BE2C (cell line): ENCODE data around the gene MLPH.

Experiments
- DNase-seq: peaks from one replicate; pipeline ENCODE4 v3.0.0-alpha.2; 2020
- H3K27me3 ChIP-seq: fragments of 250-450 bp; sonication (Bioruptor Pico); 2 replicates; pipeline ENCODE4 v1.5.1; 2020; ENCODE audit warnings: mild to moderate bottlenecking
- H3K36me3 ChIP-seq: fragments of 250-450 bp; sonication (Bioruptor Pico); 2 replicates; pipeline ENCODE4 v1.5.1; 2020; ENCODE audit warnings: mild to moderate bottlenecking
- H3K4me1 ChIP-seq: fragments of 250-450 bp; sonication (Bioruptor Pico); 2 replicates; pipeline ENCODE4 v1.5.1; 2020
- H3K4me3 ChIP-seq: 2 replicates; pipeline ENCODE4 v1.5.1; 2011; ENCODE audit warnings: low read depth, low read length
- H3K9me3 ChIP-seq: fragments of 250-450 bp; sonication (Bioruptor Pico); 2 replicates; pipeline ENCODE4 v1.5.1; 2020
- CTCF ChIP-seq: IDR thresholded peaks from 2 replicates; pipeline ENCODE4 v1.5.1; 2012; ENCODE audit warnings: mild to moderate bottlenecking, low read depth, low read length

Gene MLPH

GRCh38 chr2:237576974-237577373 lies 89.9 kb downstream of the MLPH start:
- H3K9me3 ChIP-seq = no peaks in the 10 kb centered on the region
- DNase-seq = no peak
- no peak overlapping the region for H3K4me3 ChIP-seq
- 0 out of 2 replicates have a peak, but pooled peaks cover 1% of the 10 kb centered on the region for H3K4me1 ChIP-seq
- TF ChIP-seq CTCF = no peak
- H3K36me3 ChIP-seq = no peaks in the 10 kb centered on the region
- no peaks in the 10 kb centered on the region for H3K27me3 ChIP-seq

- Histone ChIP-seq H3K4me1 (0 out of 2 replicates have a peak, but pooled peaks cover 4% of the 10 kb centered on the region), H3K9me3 (no peaks in the 10 kb centered on the region), H3K4me3 (no peak overlapping the region), H3K36me3 (no peaks in the 10 kb centered on the region), H3K27me3 (no peaks in the 10 kb centered on the region)
- TF ChIP-seq CTCF = no peak
- DNase-seq = no peak
Observed at GRCh38 chr2:237577458-237577857, 90.4 kb downstream of the MLPH start.

- no peak for DNase-seq
- H3K36me3 ChIP-seq = no peaks in the 10 kb centered on the region
- H3K9me3 ChIP-seq = no peaks in the 10 kb centered on the region
- no peak overlapping the region for H3K4me3 ChIP-seq
- no peaks in the 10 kb centered on the region for H3K27me3 ChIP-seq
- H3K4me1 ChIP-seq = 0 out of 2 replicates have a peak, but pooled peaks cover 4% of the 10 kb centered on the region
- no peak for TF ChIP-seq CTCF
Observed at GRCh38 chr2:237577956-237578870, 91.2 kb downstream of the MLPH start.

- TF ChIP-seq CTCF = no peak
- no peak overlapping the region for H3K4me3 ChIP-seq
- H3K4me1 ChIP-seq = 0 out of 2 replicates have a peak, but pooled peaks cover 4% of the 10 kb centered on the region
- H3K27me3 ChIP-seq = no peaks in the 10 kb centered on the region
- no peak for DNase-seq
- H3K9me3 ChIP-seq = no peaks in the 10 kb centered on the region
- H3K36me3 ChIP-seq = no peaks in the 10 kb centered on the region
Observed at GRCh38 chr2:237581326-237581725, 94.3 kb downstream of the MLPH start.

DNA sequence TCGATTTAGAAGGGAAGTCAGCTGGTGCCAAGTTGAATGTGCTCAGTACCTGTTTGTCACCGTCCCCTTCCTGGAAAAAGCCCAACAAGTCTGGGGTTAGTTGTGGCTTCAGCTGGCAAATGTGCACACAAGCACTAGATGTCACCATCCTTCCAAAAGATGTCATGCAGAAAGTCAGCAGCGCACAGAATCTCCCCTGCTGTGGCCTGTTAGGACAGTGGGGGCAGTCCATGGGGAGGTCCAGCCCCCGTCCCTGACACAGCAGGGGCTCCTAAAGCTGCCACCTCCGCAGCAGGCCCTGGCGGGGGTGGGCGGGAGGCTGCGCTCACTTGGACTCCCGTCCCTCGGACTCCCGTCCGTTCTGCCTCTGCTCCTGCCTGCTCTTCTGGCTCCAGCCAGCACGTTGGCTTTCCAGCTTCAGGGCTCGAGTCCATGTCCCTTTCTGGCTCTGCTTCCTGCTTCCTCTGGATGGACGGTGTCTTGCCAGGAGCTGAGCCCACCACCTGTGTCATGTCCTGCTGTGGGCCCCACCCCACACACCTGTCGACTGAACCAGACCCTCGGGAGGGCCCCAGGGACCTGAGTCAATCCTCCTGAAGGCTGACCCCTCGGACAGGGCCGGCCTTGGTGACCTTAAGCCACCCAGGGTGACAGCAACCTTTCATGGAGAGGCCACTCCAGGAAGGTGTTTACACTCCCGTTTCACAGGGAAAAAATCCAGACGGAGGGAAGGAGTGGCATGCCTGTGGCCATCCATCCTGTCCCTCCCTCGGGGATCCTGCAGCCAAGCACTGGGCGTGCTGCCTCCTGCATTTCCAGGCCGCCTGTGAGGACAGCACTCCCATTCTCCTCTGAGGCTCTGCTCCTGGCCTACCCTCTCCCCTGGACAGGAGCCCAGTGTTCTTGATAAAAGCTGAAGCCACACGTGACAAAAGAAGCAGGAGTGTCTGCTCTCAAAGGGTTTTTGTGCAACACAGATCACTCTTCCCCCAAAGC lies 95.0 kb downstream of the MLPH start:
- TF ChIP-seq CTCF = peak; percentile 75
- Histone ChIP-seq H3K4me1 (0 out of 2 replicates have a peak, but pooled peaks cover 4% of the 10 kb centered on the region), H3K27me3 (no peaks in the 10 kb centered on the region), H3K36me3 (no peaks in the 10 kb centered on the region), H3K9me3 (no peaks in the 10 kb centered on the region), H3K4me3 (peak overlapping the region; percentile 46)
- peak; percentile 78 for DNase-seq
